K562 (cell line): ENCODE measurements around the gene PRICKLE2. TPM values are rescaled to one million over a fixed set of nuclear protein-coding genes. Genes with fewer than 3 reads are reported as not detected.

Experiments used
- ATAC-seq: fragments of 200-7000 bp; cut with Tn5 transposase; 3 replicates; pipeline ENCODE4 v1.9.1; 2020; ENCODE audit warnings: moderate library complexity
- BruUV-seq: library from RNA; stranded (reverse); fragments of 400-500 nt; replicated peaks from 2 replicates; lab custom pipeline; 2021; lab: Mats Ljungman, UMichigan
- CTCF ChIA-PET: fragments of 300-600 bp; formaldehyde crosslinking; extraction: SDS; loops from one replicate; lab custom pipeline; 2021; ENCODE audit warnings: low intra/inter-chr PET ratio; lab: Yijun Ruan, JAX
- POLR2A ChIA-PET: fragments of 300-600, 350-650 bp; sonication (Branson Sonifier 250); formaldehyde crosslinking; extraction: SDS; loops from one replicate; lab custom pipeline; 2021; ENCODE audit warnings: antibody characterized with exemption, inconsistent platforms; lab: Yijun Ruan, JAX
- DNase-seq, 4 experiments: peaks; one replicate each; pipeline versions ENCODE4 v3.0.0 to v3.0.0-alpha.2; 2011 to 2018; ENCODE audit warnings: low spot score in 3 of 4, mixed read lengths in 3 of 4; ENCODE audit errors: extremely low read depth in 1 of 4
- FAIRE-seq: peaks from 2 replicates; lab custom pipeline; 2011; peaks lifted over from hg19 to GRCh38; lab: Jason Lieb, UNC
- H2AFZ ChIP-seq: 2 replicates; pipeline ENCODE4 v1.6.0; 2011; ENCODE audit warnings: low read depth, low read length, control low read depth, inconsistent platforms
- H3K27ac ChIP-seq: fragments of 200-600 bp; 3 replicates; pipeline ENCODE4 v1.8.0; 2011; ENCODE audit warnings: low read depth, mild to moderate bottlenecking, control low read depth, inconsistent platforms, low read length, moderate library complexity, mixed read lengths; ENCODE audit errors: extremely low read depth
- H3K27me3 ChIP-seq, 2 experiments: fragments of 300-600 bp in 1 of 2; 2 replicates in 1 of 2; 3 replicates in 1 of 2; pipeline versions ENCODE4 v1.6.0 to v1.8.0; 2011; ENCODE audit warnings: inconsistent platforms in 2 of 2, low read length in 2 of 2, mild to moderate bottlenecking in 1 of 2, mixed read lengths in 1 of 2, moderate library complexity in 1 of 2; ENCODE audit not compliant: control insufficient read depth in 2 of 2, insufficient read depth in 2 of 2
- H3K36me3 ChIP-seq: fragments of 300-600 bp; 3 replicates; pipeline ENCODE4 v1.8.0; 2011; ENCODE audit warnings: mild to moderate bottlenecking, low read length, inconsistent platforms; ENCODE audit not compliant: control insufficient read depth, insufficient read depth
- H3K4me1 ChIP-seq, 2 experiments: fragments of 200-600 bp in 1 of 2; replicated peaks in 1 of 2; 2 replicates in 1 of 2; 3 replicates in 1 of 2; pipeline versions ENCODE4 v1.5.1 to v1.8.0; 2011; ENCODE audit warnings: inconsistent platforms in 2 of 2, low read length in 2 of 2, mild to moderate bottlenecking in 1 of 2, mixed read lengths in 1 of 2, moderate library complexity in 1 of 2; ENCODE audit not compliant: control insufficient read depth in 2 of 2, insufficient read depth in 2 of 2
- H3K4me2 ChIP-seq: 2 replicates; pipeline ENCODE4 v1.6.1; 2011; ENCODE audit warnings: low read length, control low read depth, inconsistent platforms, mixed read lengths; ENCODE audit not compliant: insufficient read depth
- H3K4me3 ChIP-seq: fragments of 200-600 bp; sonication (generic), shearing (Covaris generic); 2 replicates; pipeline ENCODE4 v1.5.1; 2016; ENCODE audit warnings: control low read depth, inconsistent platforms
- H3K79me2 ChIP-seq: fragments of 200-600 bp; 3 replicates; pipeline ENCODE4 v1.8.0; 2011; ENCODE audit warnings: low read length, inconsistent platforms; ENCODE audit not compliant: control insufficient read depth, insufficient read depth
- H3K9ac ChIP-seq, 2 experiments: 2 replicates each; pipeline versions ENCODE4 v1.6.0 to v1.6.1; 2011; ENCODE audit warnings: low read depth in 2 of 2, low read length in 2 of 2, control low read depth in 1 of 2, inconsistent platforms in 1 of 2, mild to moderate bottlenecking in 1 of 2, mixed read lengths in 1 of 2; ENCODE audit not compliant: insufficient read depth in 1 of 2
- H3K9me1 ChIP-seq: one replicate; pipeline ENCODE4 v1.6.0; 2011; ENCODE audit warnings: inconsistent platforms, mild to moderate bottlenecking, low read length, moderate library complexity; ENCODE audit not compliant: control insufficient read depth, insufficient read depth
- H3K9me3 ChIP-seq: replicated peaks from 2 replicates; pipeline ENCODE4 v1.5.1; 2011; ENCODE audit warnings: low read depth, low read length, inconsistent platforms; ENCODE audit not compliant: control insufficient read depth, insufficient read depth
- H4K20me1 ChIP-seq: replicated peaks from 2 replicates; pipeline ENCODE4 v1.6.1; 2011; ENCODE audit warnings: low read length, inconsistent platforms, mixed read lengths; ENCODE audit not compliant: control insufficient read depth, insufficient read depth
- POLR3G ChIP-seq: IDR thresholded peaks from 2 replicates; pipeline ENCODE4 v1.6.1; 2011; ENCODE audit not compliant: insufficient read length, insufficient replicate concordance; ENCODE audit errors: extremely low read depth
- ZBTB11 ChIP-seq, 3 experiments: fragments of 200-800 bp in 1 of 3; fragments of 250-450 bp in 1 of 3; fragments of 450-650 bp in 1 of 3; sonication (Bioruptor Pico) in 1 of 3; sonication (Bioruptor generic) in 1 of 3; formaldehyde crosslinking in 1 of 3; IDR thresholded peaks; 2 replicates each; pipeline versions ENCODE4 v1.6.1 to v1.8.0; 2016 to 2022; ENCODE audit warnings: mild to moderate bottlenecking in 2 of 3, missing genetic modification characterization in 2 of 3, missing compliant biosample characterization in 1 of 3, moderate library complexity in 1 of 3
- WGBS: fragments of 100-300 bp; shearing (Covaris generic); methylation state at CpG from one replicate; pipeline ENCODE4 v1.1.6; 2016; ENCODE audit warnings: low coverage, mixed read lengths; ENCODE audit not compliant: insufficient coverage; ENCODE audit errors: missing lambda C conversion rate; 5-methylcytosine and 5-hydroxymethylcytosine counted together
- in situ Hi-C: fragments of 300-500 bp; cut with MboI; formaldehyde crosslinking; loops from 4 replicates; pipeline ENCODE4 v1.15.0; 2018; ENCODE audit warnings: inconsistent platforms, mixed read lengths
- intact Hi-C: fragments of 100-400 bp; cut with micrococcal nuclease; formaldehyde crosslinking; loops from 2 replicates; pipeline ENCODE4 v1.14.2; 2022
- polyA plus RNA-seq, 8 experiments: library from polyadenylated mRNA; depleted of rRNA in 4 of 8; stranded (reverse) in 5 of 8; unstranded in 3 of 8; fragments of >200 nt; fragmentation: Nextera tagmentation in 2 of 8; fragmentation: Illumina TruSeq in 1 of 8; extraction: Ambion mirVana in 2 of 8; extraction: Trizol in 1 of 8; gene quantifications; 2 replicates each; pipeline versions ENCODE4 v1.2.1 to v1.2.3, GENCODE V29; 2011 to 2014; ENCODE audit warnings: inconsistent platforms in 1 of 8, missing spikeins in 1 of 8
- total RNA-seq, 7 experiments: library from RNA; depleted of rRNA in 6 of 7; stranded (reverse); fragments of >200 nt in 6 of 7; fragmentation: Illumina TruSeq in 2 of 7; extraction: Trizol in 2 of 7; gene quantifications; 2 replicates each; pipeline versions ENCODE4 v1.2.1 to v1.2.3, GENCODE V29; 2011 to 2021; ENCODE audit warnings: low replicate concordance in 1 of 7

Gene PRICKLE2
- total and polyA plus RNA-seq, 9 of the 15 experiments (the other 6 are each of a cell fraction or from before 2014, with no cell fraction given), result 0.07 to 0.09 TPM; not detected in 7

GRCh38 chr3:64260431-64260830, 35.2 kb upstream of the PRICKLE2 start:
- H3K27ac ChIP-seq, result no peak overlapping the region
- POLR2A ChIA-PET, result no interaction called here
- H3K36me3 ChIP-seq, result no peaks in the 10 kb centered on the region
- CTCF ChIA-PET, result no interaction called here
- no peak overlapping the region for H3K4me3 ChIP-seq
- H3K9ac ChIP-seq, result no peak overlapping the region
- H3K9me1 ChIP-seq, result no peaks in the 10 kb centered on the region
- H3K9me3 ChIP-seq, result no peaks in the 10 kb centered on the region
- H3K27me3 ChIP-seq, result no peaks in the 10 kb centered on the region
- H2AFZ ChIP-seq, result no peak overlapping the region
- FAIRE-seq (no peak), DNase-seq (no peak), ATAC-seq (no peak)
- no TSS peak for BruUV-seq
- no peaks in the 10 kb centered on the region for H3K79me2 ChIP-seq
- H4K20me1 ChIP-seq, result no peaks in the 10 kb centered on the region
- in situ Hi-C loops, result no loop called here
- WGBS, result 0% methylated on average over 2 of the region's 4 CpGs
- no peak overlapping the region for H3K4me2 ChIP-seq
- no peak for TF ChIP-seq POLR3G
- peak in 1 of 3 experiments; percentile 6; a peak in 1 of 6 replicates for TF ChIP-seq ZBTB11 (CRISPR knock-in tag; IDR thresholded peaks at IDR 0.05)
- no peaks in the 10 kb centered on the region for H3K4me1 ChIP-seq
- intact Hi-C loops, result no loop called here
